ENCODE measurements around the gene KRT81.
"Not testable (repeated sequence)": the region's sequence is repeated elsewhere in the genome, so short reads cannot be mapped to it uniquely, and the experiment has no call there.

The KRT81 gene

GRCh38 chr12:52308806-52309425 is 17.6 kb upstream of the KRT81 start:
- TF ChIP-seq CTCF (IDR thresholded peaks at IDR 0.05; ENCODE audit: control extremely low read depth, extremely low read depth, low read depth, missing control alignments), result no peak
- ChIA-PET POLR2A (no interaction called here), CTCF (interaction anchor here (1.3 to 4.0 kb wide), 5 partner anchors 10 to 98 kb away, joined by 4 to 28 read pairs (median 18); no protein-coding TSS in a partner anchor)
- DNase-seq (ENCODE audit: extremely low spot score), result no peak

- POLR2A ChIA-PET, result no interaction called here
- CTCF ChIA-PET, result interaction anchor here (0.7 to 4.0 kb wide), 9 partner anchors 7 to 86 kb away, joined by 3 to 28 read pairs (median 12); no protein-coding TSS in a partner anchor
- TF ChIP-seq CTCF (IDR thresholded peaks at IDR 0.05; ENCODE audit: control extremely low read depth, extremely low read depth, low read depth, missing control alignments), result no peak
- DNase-seq (ENCODE audit: extremely low spot score), result no peak
These were observed 16.8 kb upstream of the KRT81 start for GRCh38 chr12:52307836-52308805.

GRCh38 chr12:52306731-52307130 is 15.4 kb upstream of the KRT81 start:
- TF ChIP-seq CTCF (IDR thresholded peaks at IDR 0.05; ENCODE audit: control extremely low read depth, extremely low read depth, low read depth, missing control alignments), result no peak
- ChIA-PET POLR2A (no interaction called here), CTCF (interaction anchor here (0.9 to 4.0 kb wide), 9 partner anchors 9 to 85 kb away, joined by 3 to 28 read pairs (median 7); no protein-coding TSS in a partner anchor)
- DNase-seq (ENCODE audit: extremely low spot score), result no peak

- no peak for DNase-seq (ENCODE audit: extremely low spot score)
- peak; percentile 5 for TF ChIP-seq CTCF (IDR thresholded peaks at IDR 0.05; ENCODE audit: control extremely low read depth, extremely low read depth, low read depth, missing control alignments)
- ChIA-PET POLR2A (no interaction called here), CTCF (interaction anchor here (1.1 to 4.0 kb wide), 7 partner anchors 9 to 28 kb away, joined by 3 to 28 read pairs (median 12); no protein-coding TSS in a partner anchor)
These were observed 14.8 kb upstream of the KRT81 start for GRCh38 chr12:52305921-52306705.

DNA sequence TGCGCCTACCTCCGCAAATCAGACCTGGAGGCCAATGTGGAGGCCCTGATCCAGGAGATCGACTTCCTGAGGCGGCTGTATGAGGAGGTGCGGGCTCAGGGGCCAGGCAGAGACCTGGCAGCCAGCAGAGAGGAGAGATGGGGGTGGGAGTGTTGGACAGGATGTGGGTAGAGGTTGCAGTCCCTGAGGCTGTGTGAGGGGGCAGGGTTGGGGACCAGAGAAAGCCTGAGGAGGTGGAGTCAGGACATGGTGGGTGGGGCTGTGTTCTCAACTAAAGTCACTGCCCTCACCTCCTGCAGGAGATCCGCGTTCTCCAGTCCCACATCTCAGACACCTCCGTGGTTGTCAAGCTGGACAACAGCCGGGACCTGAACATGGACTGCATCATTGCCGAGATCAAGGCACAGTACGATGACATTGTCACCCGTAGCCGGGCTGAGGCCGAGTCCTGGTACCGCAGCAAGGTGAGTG is 13.6 kb upstream of the KRT81 start:
- CTCF ChIA-PET, result interaction anchor here (3.1 kb wide), 1 partner anchor 27 kb away, joined by 17 read pairs; no protein-coding TSS in a partner anchor
- POLR2A ChIA-PET; DNase-seq (ENCODE audit: extremely low spot score): not testable (repeated sequence)

- POLR2A ChIA-PET; DNase-seq (ENCODE audit: extremely low spot score); CTCF ChIA-PET: not testable (repeated sequence)
These were observed 11.0 kb upstream of the KRT81 start for GRCh38 chr12:52302242-52302914.

- CTCF ChIA-PET; POLR2A ChIA-PET; DNase-seq (ENCODE audit: extremely low spot score): not testable (repeated sequence)
These were observed 10.4 kb upstream of the KRT81 start for GRCh38 chr12:52301721-52302120.

Data from GM10248 (cell line).